Cardiac muscle cell (in vitro differentiated cells and primary cell): Measurements from ENCODE around the gene ALG12. TPM values are rescaled to one million over a fixed set of nuclear protein-coding genes. Genes with fewer than 3 reads are reported as not detected.
A peak's percentile ranks its signal among the peaks of the same experiment; 100 is the strongest.

Experiments
- DNase-seq, 2 donors: peaks; one replicate each; pipeline versions ENCODE4 v3.0.0 to v3.0.0-alpha.2; 2010 to 2017; ENCODE audit warnings: low read depth in 1 of 2, low spot score in 1 of 2
- H3K27ac ChIP-seq: fragments of 200-600 bp; sonication (generic); 2 replicates; pipeline ENCODE4 v1.5.1; 2016
- H3K27me3 ChIP-seq: fragments of 200-600 bp; sonication (generic); 2 replicates; pipeline ENCODE4 v1.6.0; 2016; ENCODE audit warnings: control low read depth
- H3K36me3 ChIP-seq: fragments of 200-600 bp; sonication (generic); 2 replicates; pipeline ENCODE4 v1.5.1; 2016; ENCODE audit warnings: control low read depth
- H3K4me1 ChIP-seq: fragments of 200-600 bp; sonication (generic); 2 replicates; pipeline ENCODE4 v1.8.1; 2017; ENCODE audit warnings: low read depth, mild to moderate bottlenecking, mixed run types
- H3K4me3 ChIP-seq: fragments of 200-600 bp; sonication (generic); 2 replicates; pipeline ENCODE4 v1.5.1; 2016; ENCODE audit warnings: mild to moderate bottlenecking
- H3K9me3 ChIP-seq: fragments of 200-600 bp; sonication (generic); 2 replicates; pipeline ENCODE4 v1.5.1; 2017; ENCODE audit warnings: low read depth, mild to moderate bottlenecking, control low read depth
- CTCF ChIP-seq: IDR thresholded peaks from 2 replicates; pipeline ENCODE4 v1.5.1; 2012; ENCODE audit warnings: low read depth, mild to moderate bottlenecking, low read length
- polyA plus RNA-seq: library from polyadenylated mRNA; unstranded; fragments of >200 nt; fragmentation: Nextera tagmentation; extraction: Ambion mirVana; gene quantifications from 2 replicates; pipeline ENCODE4 v1.2.1, GENCODE V29; 2016
- total RNA-seq: library from RNA; depleted of rRNA; stranded (reverse); fragments of >200 nt; gene quantifications from 2 replicates; pipeline ENCODE4 v1.2.3, GENCODE V29; 2016

ALG12 gene
- total and polyA plus RNA-seq, 2 experiments from 2014 or later, result 10.5 to 38.0 TPM

- Histone ChIP-seq H3K9me3 (no peaks in the 10 kb centered on the region), H3K4me1 (peaks cover 13% of the 10 kb centered on the region), H3K27me3 (no peaks in the 10 kb centered on the region), H3K4me3 (no peak overlapping the region), H3K27ac (peak overlapping the region; percentile 87), H3K36me3 (no peaks in the 10 kb centered on the region)
- no peak for DNase-seq
- no peak for TF ChIP-seq CTCF
Measured at GRCh38 chr22:49944399-49944891, 26.2 kb upstream of the ALG12 start.

- H3K4me3 ChIP-seq, result no peak overlapping the region
Measured at GRCh38 chr22:49943771-49944398, 25.6 kb upstream of the ALG12 start.

GRCh38 chr22:49943405-49943765 lies 25.1 kb upstream of the ALG12 start:
- DNase-seq, result no peak
- Histone ChIP-seq H3K4me3 (no peak overlapping the region), H3K27ac (peak overlapping the region; percentile 87), H3K4me1 (peaks cover 14% of the 10 kb centered on the region), H3K36me3 (no peaks in the 10 kb centered on the region), H3K27me3 (no peaks in the 10 kb centered on the region), H3K9me3 (no peaks in the 10 kb centered on the region)
- no peak for TF ChIP-seq CTCF

More at GRCh38 chr22:49943771-49944398, 25.6 kb upstream of the ALG12 start:
- no peak for DNase-seq
- TF ChIP-seq CTCF, result no peak
- Histone ChIP-seq H3K4me1 (peaks cover 13% of the 10 kb centered on the region), H3K27ac (peak overlapping the region; percentile 87), H3K27me3 (no peaks in the 10 kb centered on the region), H3K9me3 (no peaks in the 10 kb centered on the region), H3K36me3 (no peaks in the 10 kb centered on the region)

GRCh38 chr22:49942565-49943404 lies 24.5 kb upstream of the ALG12 start:
- Histone ChIP-seq H3K36me3 (no peaks in the 10 kb centered on the region), H3K27me3 (no peaks in the 10 kb centered on the region), H3K4me1 (peaks cover 20% of the 10 kb centered on the region), H3K4me3 (no peak overlapping the region), H3K27ac (peak overlapping the region; percentile 87), H3K9me3 (no peaks in the 10 kb centered on the region)
- no peak for DNase-seq
- no peak for TF ChIP-seq CTCF

- Histone ChIP-seq H3K4me1 (peaks cover 26% of the 10 kb centered on the region), H3K27me3 (no peaks in the 10 kb centered on the region), H3K4me3 (no peak overlapping the region), H3K36me3 (no peaks in the 10 kb centered on the region), H3K27ac (no peak overlapping the region), H3K9me3 (no peaks in the 10 kb centered on the region)
- DNase-seq, result no peak
- no peak for TF ChIP-seq CTCF
Measured at GRCh38 chr22:49941507-49942316, 23.5 kb upstream of the ALG12 start.
